ENCODE results near the gene NTNG1. TPM values are rescaled to one million over a fixed set of nuclear protein-coding genes. Genes with fewer than 3 reads are reported as not detected.

The NTNG1 gene
- total and polyA plus RNA-seq, 2 of the 13 experiments (the other 11 are each of a cell fraction or from before 2014, with no cell fraction given): not detected

DNA sequence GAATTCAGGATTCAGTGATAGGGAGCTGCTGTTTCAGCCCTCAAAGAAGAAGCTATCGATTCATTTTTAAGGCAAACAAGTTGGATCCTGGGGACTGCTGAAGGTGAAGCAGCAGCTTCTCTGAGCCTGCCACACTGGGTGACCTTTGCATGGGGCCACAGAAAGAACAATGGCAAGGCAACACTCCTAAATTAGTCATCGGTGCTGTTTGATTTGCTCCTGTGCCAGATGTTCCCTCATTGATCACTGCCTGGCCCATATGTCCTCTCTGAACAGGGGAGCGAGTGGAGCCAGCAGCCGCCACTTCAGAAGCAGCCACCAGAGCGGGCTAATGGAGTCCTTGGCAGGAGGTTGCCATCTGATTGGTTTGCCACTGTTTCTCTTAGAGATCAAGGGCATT is 391.5 kb downstream of the NTNG1 start (continued):
- TF ChIP-seq, protein P1, sequence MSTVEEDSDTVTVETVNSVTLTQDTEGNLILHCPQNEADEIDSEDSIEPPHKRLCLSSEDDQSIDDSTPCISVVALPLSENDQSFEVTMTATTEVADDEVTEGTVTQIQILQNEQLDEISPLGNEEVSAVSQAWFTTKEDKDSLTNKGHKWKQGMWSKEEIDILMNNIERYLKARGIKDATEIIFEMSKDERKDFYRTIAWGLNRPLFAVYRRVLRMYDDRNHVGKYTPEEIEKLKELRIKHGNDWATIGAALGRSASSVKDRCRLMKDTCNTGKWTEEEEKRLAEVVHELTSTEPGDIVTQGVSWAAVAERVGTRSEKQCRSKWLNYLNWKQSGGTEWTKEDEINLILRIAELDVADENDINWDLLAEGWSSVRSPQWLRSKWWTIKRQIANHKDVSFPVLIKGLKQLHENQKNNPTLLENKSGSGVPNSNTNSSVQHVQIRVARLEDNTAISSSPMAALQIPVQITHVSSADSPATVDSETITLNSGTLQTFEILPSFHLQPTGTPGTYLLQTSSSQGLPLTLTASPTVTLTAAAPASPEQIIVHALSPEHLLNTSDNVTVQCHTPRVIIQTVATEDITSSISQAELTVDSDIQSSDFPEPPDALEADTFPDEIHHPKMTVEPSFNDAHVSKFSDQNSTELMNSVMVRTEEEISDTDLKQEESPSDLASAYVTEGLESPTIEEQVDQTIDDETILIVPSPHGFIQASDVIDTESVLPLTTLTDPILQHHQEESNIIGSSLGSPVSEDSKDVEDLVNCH (CRISPR knock-in tag; IDR thresholded peaks at IDR 0.05): no peak
- TF ChIP-seq ZNF639 (CRISPR knock-in tag; conservative IDR thresholded peaks at IDR 0.05) (no peak), ZNF33B (CRISPR knock-in tag; IDR thresholded peaks at IDR 0.05) (no peak), ZFYVE20 (CRISPR knock-in tag; IDR thresholded peaks at IDR 0.05; ENCODE audit: borderline replicate concordance, low read depth) (no peak), TBP (CRISPR knock-in tag; IDR thresholded peaks at IDR 0.05) (no peak), NFIB (CRISPR knock-in tag; IDR thresholded peaks at IDR 0.05; ENCODE audit: borderline replicate concordance) (no peak), NRL (CRISPR knock-in tag; IDR thresholded peaks at IDR 0.05; ENCODE audit: borderline replicate concordance) (no peak), FOXO1 (CRISPR knock-in tag; IDR thresholded peaks at IDR 0.05) (no peak), NFE2L2 (IDR thresholded peaks at IDR 0.05; ENCODE audit: low read length) (no peak), DNMT3B (CRISPR knock-in tag; conservative IDR thresholded peaks at IDR 0.05) (no peak), PAXIP1 (CRISPR knock-in tag; conservative IDR thresholded peaks at IDR 0.05) (peak; percentile 63), ZNF501 (CRISPR knock-in tag; IDR thresholded peaks at IDR 0.05) (no peak), ZFP62 (CRISPR knock-in tag; IDR thresholded peaks at IDR 0.05) (no peak), RBFOX2 (IDR thresholded peaks at IDR 0.05; ENCODE audit: low read depth, low read length) (no peak), NFATC3 (CRISPR knock-in tag; IDR thresholded peaks at IDR 0.05) (no peak), CBX5 (CRISPR knock-in tag; IDR thresholded peaks at IDR 0.05; ENCODE audit: borderline replicate concordance) (no peak), MEIS1 (CRISPR knock-in tag; IDR thresholded peaks at IDR 0.05; ENCODE audit: borderline replicate concordance) (no peak), CHD2 (IDR thresholded peaks at IDR 0.05; ENCODE audit: low read depth, low read length) (no peak), ZNF784 (CRISPR knock-in tag; IDR thresholded peaks at IDR 0.05; ENCODE audit: borderline replicate concordance) (no peak)
- TF ChIP-seq, protein P2, sequence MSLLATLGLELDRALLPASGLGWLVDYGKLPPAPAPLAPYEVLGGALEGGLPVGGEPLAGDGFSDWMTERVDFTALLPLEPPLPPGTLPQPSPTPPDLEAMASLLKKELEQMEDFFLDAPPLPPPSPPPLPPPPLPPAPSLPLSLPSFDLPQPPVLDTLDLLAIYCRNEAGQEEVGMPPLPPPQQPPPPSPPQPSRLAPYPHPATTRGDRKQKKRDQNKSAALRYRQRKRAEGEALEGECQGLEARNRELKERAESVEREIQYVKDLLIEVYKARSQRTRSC (CRISPR knock-in tag; IDR thresholded peaks at IDR 0.05; ENCODE audit: low read depth): no peak
- TF ChIP-seq, protein P3, sequence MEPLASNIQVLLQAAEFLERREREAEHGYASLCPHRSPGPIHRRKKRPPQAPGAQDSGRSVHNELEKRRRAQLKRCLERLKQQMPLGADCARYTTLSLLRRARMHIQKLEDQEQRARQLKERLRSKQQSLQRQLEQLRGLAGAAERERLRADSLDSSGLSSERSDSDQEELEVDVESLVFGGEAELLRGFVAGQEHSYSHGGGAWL (CRISPR knock-in tag; IDR thresholded peaks at IDR 0.05): no peak
